ENCODE measurements around the gene FLAD1. TPM values are rescaled to one million over a fixed set of nuclear protein-coding genes. Genes with fewer than 3 reads are reported as not detected.

Gene FLAD1
- total RNA-seq, 1 donor from 2014 or later: 30.1 TPM

DNA sequence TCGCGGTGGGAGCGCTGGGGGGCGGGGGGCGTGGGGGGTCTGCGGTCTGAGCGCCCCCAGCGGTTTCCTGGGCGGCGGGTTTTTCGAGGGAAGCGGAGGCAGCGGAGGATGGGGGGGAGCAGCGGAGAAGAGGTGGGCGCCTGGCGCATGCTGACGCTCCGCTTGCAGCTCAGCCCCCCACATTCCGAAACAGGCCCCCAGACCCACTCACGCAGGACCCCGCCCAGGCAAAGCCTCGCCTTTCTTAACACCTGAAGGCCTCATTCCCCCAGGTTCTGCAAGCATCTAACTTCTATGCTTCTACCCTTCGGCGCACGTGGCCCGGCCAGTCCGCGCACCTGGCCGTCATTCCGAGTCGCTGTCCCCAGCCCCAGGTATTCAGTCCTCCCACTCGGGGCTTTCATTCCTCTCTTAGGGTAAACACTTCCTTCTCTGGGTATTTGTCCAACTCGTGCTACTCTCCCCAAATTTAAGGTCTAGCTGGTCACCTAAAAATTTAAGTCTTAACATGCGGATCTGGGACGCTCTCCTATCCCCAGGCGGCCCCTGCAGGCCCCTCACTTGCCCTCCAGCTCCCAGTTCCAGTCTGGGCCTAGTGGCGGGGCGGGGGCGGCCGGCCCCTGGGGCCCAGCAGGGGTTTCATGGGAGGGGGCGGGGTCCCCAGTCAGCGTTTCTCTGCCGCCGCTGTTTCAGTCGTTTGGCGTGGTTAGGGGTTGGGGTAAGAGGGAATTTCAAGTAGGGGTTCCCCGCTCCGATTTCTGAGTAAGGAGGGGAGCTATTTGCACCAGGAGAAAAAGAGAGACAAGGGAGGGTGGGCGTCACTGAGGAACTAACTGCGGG is 16.6 kb downstream of the FLAD1 start:
- Histone ChIP-seq H3K9me3 (replicated peaks) (no peaks in the 10 kb centered on the region), H3K36me3 (no peaks in the 10 kb centered on the region), H3K27ac (replicated peaks) (peak overlapping the region; percentile 95), H3K4me3 (peak overlapping the region; percentile 95), H3K27me3 (ENCODE audit: low read depth) (no peaks in the 10 kb centered on the region), H3K4me1 (peaks cover 56% of the 10 kb centered on the region)
- DNase-seq: no peak
- TF ChIP-seq CTCF (IDR thresholded peaks at IDR 0.05; ENCODE audit: borderline replicate concordance): no peak
- intact Hi-C loops (cut with micrococcal nuclease): no loop called here

DNA sequence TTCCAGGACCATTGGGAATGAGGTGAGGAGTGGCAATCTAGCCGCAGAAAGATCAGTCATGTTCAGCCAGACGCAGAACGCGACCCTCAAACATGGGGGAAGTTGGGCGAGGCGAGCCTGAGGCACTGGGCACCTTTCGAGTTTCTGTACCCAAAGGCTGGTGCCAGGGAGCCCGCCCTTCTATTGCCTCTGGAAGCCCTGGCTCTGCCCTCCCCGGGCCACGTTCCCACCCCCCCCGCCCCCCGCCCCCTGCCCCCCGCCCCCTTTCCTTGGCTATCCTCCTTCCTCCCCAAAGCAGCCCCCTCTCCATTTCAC is 17.2 kb downstream of the FLAD1 start:
- Histone ChIP-seq H3K4me3 (peak overlapping the region; percentile 95), H3K9me3 (replicated peaks) (no peaks in the 10 kb centered on the region), H3K27me3 (ENCODE audit: low read depth) (no peaks in the 10 kb centered on the region), H3K36me3 (no peaks in the 10 kb centered on the region), H3K27ac (replicated peaks) (peak overlapping the region; percentile 95), H3K4me1 (peaks cover 61% of the 10 kb centered on the region)
- TF ChIP-seq CTCF (IDR thresholded peaks at IDR 0.05; ENCODE audit: borderline replicate concordance): no peak
- intact Hi-C loops (cut with micrococcal nuclease): no loop called here
- DNase-seq: no peak

DNA sequence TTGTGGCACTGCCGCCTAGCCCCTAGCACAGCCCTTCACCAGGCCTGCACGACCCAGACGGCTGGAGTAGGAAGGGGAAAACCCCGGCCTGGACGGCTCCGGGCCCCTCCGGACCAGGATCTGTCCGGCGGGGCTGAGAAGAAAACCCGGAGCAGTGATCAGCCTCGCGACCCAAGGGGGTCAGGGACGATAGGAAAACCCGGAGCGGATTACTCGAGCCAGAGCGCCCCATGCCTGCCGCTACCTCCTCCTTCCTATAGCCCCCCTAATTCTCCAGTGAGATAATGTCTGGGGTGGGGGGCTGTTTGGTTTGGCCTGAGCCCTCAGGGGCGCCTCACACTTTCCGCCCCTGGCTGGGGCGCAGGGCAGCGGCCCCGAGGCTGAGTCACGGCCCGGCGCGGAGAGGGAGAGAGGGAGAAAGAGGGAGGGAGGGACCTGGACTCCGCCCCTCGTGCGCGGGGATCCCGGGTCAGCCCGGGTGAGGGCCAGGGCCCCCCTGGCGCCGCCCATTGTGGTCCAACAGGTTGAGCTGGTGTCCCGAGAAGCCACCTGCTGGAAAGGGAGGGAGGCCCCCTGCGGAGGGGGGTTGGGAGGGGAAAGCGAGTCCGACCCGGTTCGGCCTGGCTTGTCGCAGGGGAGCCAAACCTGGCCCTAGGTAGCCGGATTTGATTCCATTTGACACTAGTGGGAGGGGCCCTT is 17.7 kb downstream of the FLAD1 start:
- intact Hi-C loops (cut with micrococcal nuclease): no loop called here
- H3K4me1 ChIP-seq: peaks cover 63% of the 10 kb centered on the region
- H3K27ac ChIP-seq (replicated peaks): peak overlapping the region; percentile 95
- H3K27me3 ChIP-seq (ENCODE audit: low read depth): no peaks in the 10 kb centered on the region
- peak; percentile 89 for DNase-seq
- H3K36me3 ChIP-seq: no peaks in the 10 kb centered on the region
- peak overlapping the region; percentile 95 for H3K4me3 ChIP-seq
- no peaks in the 10 kb centered on the region for H3K9me3 ChIP-seq (replicated peaks)
- no peak for TF ChIP-seq CTCF (IDR thresholded peaks at IDR 0.05; ENCODE audit: borderline replicate concordance)

GRCh38 chr1:155001425-155001674 is 18.2 kb downstream of the FLAD1 start:
- H3K4me3 ChIP-seq: peak overlapping the region; percentile 95
- intact Hi-C loops (cut with micrococcal nuclease): no loop called here
- no peaks in the 10 kb centered on the region for H3K36me3 ChIP-seq
- peaks cover 67% of the 10 kb centered on the region for H3K4me1 ChIP-seq
- no peaks in the 10 kb centered on the region for H3K9me3 ChIP-seq (replicated peaks)
- TF ChIP-seq CTCF (IDR thresholded peaks at IDR 0.05; ENCODE audit: borderline replicate concordance): no peak
- DNase-seq: no peak
- no peaks in the 10 kb centered on the region for H3K27me3 ChIP-seq (ENCODE audit: low read depth)
- peak overlapping the region; percentile 95 for H3K27ac ChIP-seq (replicated peaks)

- Histone ChIP-seq H3K4me3 (peak overlapping the region; percentile 95), H3K4me1 (peaks cover 73% of the 10 kb centered on the region), H3K27me3 (ENCODE audit: low read depth) (no peaks in the 10 kb centered on the region), H3K27ac (replicated peaks) (peak overlapping the region; percentile 95), H3K36me3 (no peaks in the 10 kb centered on the region), H3K9me3 (replicated peaks) (no peaks in the 10 kb centered on the region)
- peak; percentile 100 for DNase-seq
- intact Hi-C loops (cut with micrococcal nuclease): no loop called here
- peak; percentile 51 for TF ChIP-seq CTCF (IDR thresholded peaks at IDR 0.05; ENCODE audit: borderline replicate concordance)
These were observed 18.7 kb downstream of the FLAD1 start for GRCh38 chr1:155001675-155002463.
